Endothelial cell of coronary artery (primary cell): Measurements from ENCODE around the gene METTL22. TPM values are rescaled to one million over a fixed set of nuclear protein-coding genes. Genes with fewer than 3 reads are reported as not detected.

Source experiments
- total RNA-seq: library from RNA; depleted of rRNA; stranded (reverse); fragments of >200 nt; gene quantifications from 2 replicates; pipeline ENCODE4 v1.2.3, GENCODE V29; 2014

Gene METTL22
- 16.2 and 18.8 TPM in 2 replicates for total RNA-seq

GRCh38 chr16:8621572-8622314 is at the start of gene METTL22:
Gene METTL22 (plus strand): TSS chr16:8621698. CDS start chr16:8625666, 3,968 bp downstream.

GRCh38 chr16:8589900-8590688 is 31.4 kb upstream of the METTL22 start, which contains the start of gene TMEM114:
Gene TMEM114 (minus strand): TSS chr16:8590511. CDS start chr16:8589838, 673 bp downstream.

GRCh38 chr16:8674413-8675022 is 53.0 kb downstream of the METTL22 start, which contains the start of gene ABAT:
Gene ABAT (plus strand): TSS chr16:8674617. CDS start chr16:8735740, 61,123 bp downstream.

Other genes starting within 250 kb of the METTL22 start
- not detected in 2 replicates for gene TMEM114, start 31.2 kb upstream of the METTL22 start, total RNA-seq
- 0.38 and 1.4 TPM in 2 replicates for gene ABAT, start 52.9 kb downstream of the METTL22 start, total RNA-seq
- 5.3 and 6.0 TPM in 2 replicates for gene TMEM186, start 175.9 kb downstream of the METTL22 start, total RNA-seq
- 26.5 TPM in 2 replicates for gene PMM2, start 176.1 kb downstream of the METTL22 start, total RNA-seq
- 113 and 166 TPM in 2 replicates for gene CARHSP1, start 247.3 kb downstream of the METTL22 start, total RNA-seq